ENCODE data around the gene S1PR4. TPM values are rescaled to one million over a fixed set of nuclear protein-coding genes. Genes with fewer than 3 reads are reported as not detected.

The S1PR4 gene
- total and polyA plus RNA-seq, 2 of the 8 experiments (the other 6 are each of a cell fraction or from before 2014, with no cell fraction given) = not detected

DNA sequence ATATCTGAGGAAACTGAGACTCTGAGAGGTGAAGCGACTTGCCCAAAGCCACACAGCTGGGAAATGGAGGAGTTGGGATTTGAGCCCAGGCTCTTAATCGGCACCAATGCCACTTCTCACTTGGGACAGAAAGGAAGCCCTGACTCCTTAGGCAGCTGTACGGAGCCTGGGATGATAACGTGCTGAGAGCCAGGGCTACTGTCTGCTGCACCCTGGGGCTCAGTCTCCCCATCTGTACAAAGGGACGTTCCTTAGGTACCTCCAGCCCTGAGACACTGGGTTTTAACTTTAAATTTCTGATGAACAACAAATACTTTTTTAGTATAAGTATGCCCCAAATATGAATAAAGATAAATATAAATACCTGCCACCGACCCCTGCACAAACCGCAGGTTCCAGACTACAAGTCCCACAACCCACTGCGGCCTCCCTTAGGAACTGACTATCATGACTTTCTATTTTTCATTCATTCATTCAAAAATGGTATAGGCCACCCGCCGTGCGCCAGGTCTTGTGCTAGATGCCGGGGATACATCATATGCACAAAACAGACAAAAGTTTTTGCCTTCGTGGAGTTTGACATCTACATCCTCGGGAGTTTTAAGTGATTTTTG, 6.4 kb downstream of the S1PR4 start (continued):
- TF ChIP-seq SAP30 (IDR thresholded peaks at IDR 0.05; ENCODE audit: insufficient read depth, insufficient replicate concordance, low read length) (peak; percentile 100), HDAC2 (IDR thresholded peaks at IDR 0.05; ENCODE audit: borderline replicate concordance in 1 of 2, low read depth in 2 of 2, low read length in 2 of 2) (peak; percentile 82; a peak in 2 of 4 replicates), TAF1 (IDR thresholded peaks at IDR 0.05; ENCODE audit: low read depth, low read length) (no peak)
